Panc1 (cell line): ENCODE measurements around the gene CSTA. TPM values are rescaled to one million over a fixed set of nuclear protein-coding genes. Genes with fewer than 3 reads are reported as not detected.

Source experiments
- ATAC-seq: fragments of 200-7000 bp; cut with Tn5 transposase; 2 replicates; pipeline ENCODE4 v1.9.1; 2020; ENCODE audit warnings: mild to moderate bottlenecking, moderate library complexity
- BruUV-seq: library from RNA; stranded (reverse); fragments of 400-500 nt; replicated peaks from 2 replicates; lab custom pipeline; 2021; lab: Mats Ljungman, UMichigan
- CTCF ChIA-PET: fragments of 300-600 bp; sonication (Branson Sonifier 250); formaldehyde crosslinking; loops from one replicate; lab custom pipeline; 2022; ENCODE audit warnings: antibody characterized with exemption; lab: Charles Lee
- POLR2A ChIA-PET: fragments of 300-600 bp; sonication (Branson Sonifier 250); formaldehyde crosslinking; loops from one replicate; lab custom pipeline; 2022; ENCODE audit warnings: antibody characterized with exemption; lab: Charles Lee
- DNase-seq: peaks from one replicate; pipeline ENCODE4 v3.0.0-alpha.2; 2010; ENCODE audit warnings: low read depth, low spot score
- H3K27ac ChIP-seq: 2 replicates; pipeline ENCODE4 v1.5.1; 2011; ENCODE audit warnings: mild to moderate bottlenecking, low read length, inconsistent platforms
- H3K27me3 ChIP-seq: fragments of 200-500 bp; sonication (Bioruptor generic); 2 replicates; pipeline ENCODE4 v1.6.0; 2014; ENCODE audit warnings: low read length, inconsistent platforms; ENCODE audit not compliant: control insufficient read depth, insufficient read depth
- H3K36me3 ChIP-seq: fragments of 200-500 bp; sonication (Bioruptor generic); 2 replicates; pipeline ENCODE4 v1.5.1; 2014; ENCODE audit warnings: inconsistent platforms, mild to moderate bottlenecking, low read length, moderate library complexity; ENCODE audit not compliant: control insufficient read depth, insufficient read depth
- H3K4me1 ChIP-seq: 2 replicates; pipeline ENCODE4 v1.5.1; 2011; ENCODE audit warnings: inconsistent platforms, mild to moderate bottlenecking, low read length, moderate library complexity; ENCODE audit not compliant: control insufficient read depth, insufficient read depth
- H3K4me3 ChIP-seq, 2 experiments: 2 replicates each; pipeline ENCODE4 v1.5.1; 2011 to 2012; ENCODE audit warnings: low read depth in 2 of 2, low read length in 2 of 2, mild to moderate bottlenecking in 2 of 2, inconsistent platforms in 1 of 2, moderate library complexity in 1 of 2
- H3K9me3 ChIP-seq: fragments of 200-500 bp; sonication (Bioruptor generic); 2 replicates; pipeline ENCODE4 v1.5.1; 2014; ENCODE audit warnings: low read depth, mild to moderate bottlenecking, inconsistent platforms, low read length, moderate library complexity; ENCODE audit not compliant: control insufficient read depth, insufficient read depth
- CTCF ChIP-seq: fragments of 450-650 bp; IDR thresholded peaks from 2 replicates; pipeline ENCODE4 v1.5.1; 2017; ENCODE audit warnings: mild to moderate bottlenecking
- POLR2AphosphoS5 ChIP-seq: IDR thresholded peaks from 2 replicates; pipeline ENCODE4 v1.6.1; 2012; ENCODE audit warnings: mild to moderate bottlenecking, low read depth, low read length, moderate library complexity
- REST ChIP-seq, 2 experiments: IDR thresholded peaks; 2 replicates each; pipeline ENCODE4 v1.6.1; 2011 to 2012; ENCODE audit warnings: low read depth in 2 of 2, control low read depth in 1 of 2, low read length in 1 of 2, mild to moderate bottlenecking in 1 of 2, moderate library complexity in 1 of 2; ENCODE audit not compliant: insufficient read depth in 1 of 2
- SIN3A ChIP-seq: IDR thresholded peaks from 2 replicates; pipeline ENCODE4 v1.6.1; 2012; ENCODE audit warnings: low read depth, mild to moderate bottlenecking, low read length, moderate library complexity, borderline replicate concordance; ENCODE audit not compliant: insufficient read depth
- TCF7L2 ChIP-seq: IDR thresholded peaks from 2 replicates; pipeline ENCODE4 v1.6.1; 2011; ENCODE audit warnings: mild to moderate bottlenecking, low read depth, low read length, inconsistent platforms
- in situ Hi-C: cut with HindIII; loops from 2 replicates; pipeline ENCODE4 v1.10.0; 2016; ENCODE audit warnings: low sequenced_read_pairs, low pct_unique_long_range_greater_than_20kb
- intact Hi-C: fragments of 100-400 bp; cut with micrococcal nuclease; formaldehyde crosslinking; loops from one replicate; pipeline ENCODE4 v1.10.0; 2022; ENCODE audit not compliant: unreplicated experiment
- total RNA-seq: library from RNA; stranded (reverse); gene quantifications from one replicate; pipeline ENCODE4 v1.2.1, GENCODE V29; 2021; ENCODE audit not compliant: unreplicated experiment

CSTA gene
- total RNA-seq, 1 experiment from 2014 or later, result not detected

- no peak for DNase-seq
- intact Hi-C loops, result loop anchor here (2.0 kb wide), 1 partner anchor 43 kb away; no protein-coding TSS in a partner anchor
- TF ChIP-seq SIN3A, result no peak
- TF ChIP-seq CTCF, result no peak
- no peak for TF ChIP-seq TCF7L2
- no peak for TF ChIP-seq POLR2AphosphoS5
- no peak for TF ChIP-seq REST (IDR thresholded peaks at IDR 0.05; ENCODE audit: insufficient read depth in 1 of 2, low read depth in 2 of 2, low read length in 1 of 2)
- no peak for ATAC-seq
- BruUV-seq, result no TSS peak
- POLR2A ChIA-PET, result no interaction called here
- Histone ChIP-seq H3K27me3 (no peaks in the 10 kb centered on the region), H3K4me3 (no peak overlapping the region), H3K4me1 (no peaks in the 10 kb centered on the region), H3K36me3 (no peaks in the 10 kb centered on the region), H3K27ac (no peak overlapping the region), H3K9me3 (no peaks in the 10 kb centered on the region)
- CTCF ChIA-PET, result no interaction called here
- in situ Hi-C loops, result no loop called here
These were observed 721 bp downstream of the CSTA start for GRCh38 chr3:122325769-122326168.

GRCh38 chr3:122331886-122332285 lies 6.8 kb downstream of the CSTA start:
- Histone ChIP-seq H3K27ac (no peak overlapping the region), H3K4me1 (no peaks in the 10 kb centered on the region), H3K27me3 (peaks cover 3% of the 10 kb centered on the region; the same call in 1 of the 2 replicates), H3K9me3 (no peaks in the 10 kb centered on the region), H3K36me3 (no peaks in the 10 kb centered on the region), H3K4me3 (no peak overlapping the region)
- BruUV-seq, result no TSS peak
- CTCF ChIA-PET, result no interaction called here
- ATAC-seq (no peak), DNase-seq (no peak)
- in situ Hi-C loops, result no loop called here
- TF ChIP-seq TCF7L2 (no peak), CTCF (no peak), SIN3A (no peak), REST (IDR thresholded peaks at IDR 0.05; ENCODE audit: insufficient read depth in 1 of 2, low read depth in 2 of 2, low read length in 1 of 2) (no peak), POLR2AphosphoS5 (no peak)
- POLR2A ChIA-PET, result no interaction called here
- intact Hi-C loops, result no loop called here
